CD8-positive, alpha-beta memory T cell (primary cell): ENCODE measurements around the gene SLCO1A2. TPM values are rescaled to one million over a fixed set of nuclear protein-coding genes. Genes with fewer than 3 reads are reported as not detected.

Experiments used
- CTCF ChIA-PET: fragments of 350-600 bp; sonication (Branson Sonifier 250); formaldehyde crosslinking; loops from one replicate; lab custom pipeline; 2021; ENCODE audit warnings: antibody characterized with exemption; lab: Charles Lee
- POLR2A ChIA-PET: fragments of 350-600 bp; sonication (Branson Sonifier 250); formaldehyde crosslinking; loops from one replicate; lab custom pipeline; 2021; ENCODE audit warnings: antibody characterized with exemption; lab: Charles Lee
- DNase-seq, 5 donors: peaks; one replicate each; pipeline versions ENCODE4 v3.0.0 to v3.0.0-alpha.2; 2020 to 2022; ENCODE audit warnings: mixed read lengths in 1 of 5
- H3K27ac ChIP-seq: one replicate; pipeline ENCODE4 v1.7.0; 2013; ENCODE audit warnings: low read depth, mild to moderate bottlenecking, low read length, moderate library complexity
- H3K27me3 ChIP-seq: 2 replicates; pipeline ENCODE4 v1.7.0; 2013; ENCODE audit warnings: low read length, mild to moderate bottlenecking; ENCODE audit not compliant: insufficient read depth, poor library complexity, severe bottlenecking
- H3K36me3 ChIP-seq: 2 replicates; pipeline ENCODE4 v1.7.0; 2013; ENCODE audit warnings: mild to moderate bottlenecking, low read length, moderate library complexity; ENCODE audit not compliant: insufficient read depth
- H3K4me1 ChIP-seq: 2 replicates; pipeline ENCODE4 v1.7.0; 2013; ENCODE audit warnings: mild to moderate bottlenecking, low read length, moderate library complexity; ENCODE audit not compliant: insufficient read depth
- H3K4me3 ChIP-seq: 2 replicates; pipeline ENCODE4 v1.7.0; 2013; ENCODE audit warnings: mild to moderate bottlenecking, low read length
- H3K9me3 ChIP-seq: 2 replicates; pipeline ENCODE4 v1.7.0; 2013; ENCODE audit warnings: mild to moderate bottlenecking, low read length
- H3K27ac Mint-ChIP-seq, 8 donors: one replicate each; pipeline ENCODE4 v1.8.0; 2020 to 2021; ENCODE audit warnings: mixed read lengths in 8 of 8, mild to moderate bottlenecking in 6 of 8, inconsistent platforms in 3 of 8, moderate library complexity in 3 of 8
- H3K27me3 Mint-ChIP-seq, 2 donors: one replicate each; pipeline ENCODE4 v1.8.0; 2020 to 2021; ENCODE audit warnings: mixed read lengths in 2 of 2, mild to moderate bottlenecking in 1 of 2, moderate library complexity in 1 of 2
- H3K36me3 Mint-ChIP-seq, 3 donors: one replicate each; pipeline ENCODE4 v1.8.0; 2020 to 2021; ENCODE audit warnings: mixed read lengths in 3 of 3, inconsistent platforms in 1 of 3, mild to moderate bottlenecking in 1 of 3
- H3K4me1 Mint-ChIP-seq, 3 donors: one replicate each; pipeline ENCODE4 v1.8.0; 2020 to 2021; ENCODE audit warnings: mixed read lengths in 3 of 3, inconsistent platforms in 1 of 3, mild to moderate bottlenecking in 1 of 3
- H3K4me3 Mint-ChIP-seq, 7 donors: one replicate each; pipeline ENCODE4 v1.8.0; 2020 to 2021; ENCODE audit warnings: mixed read lengths in 7 of 7, mild to moderate bottlenecking in 6 of 7, moderate library complexity in 4 of 7, inconsistent platforms in 2 of 7
- H3K9me3 Mint-ChIP-seq, 5 donors: one replicate each; pipeline ENCODE4 v1.8.0; 2020 to 2022; ENCODE audit warnings: mixed read lengths in 5 of 5, mild to moderate bottlenecking in 3 of 5, moderate library complexity in 2 of 5, inconsistent platforms in 1 of 5
- polyA plus RNA-seq: library from polyadenylated mRNA; unstranded; fragments of 300-500 nt; fragmentation: Illumina TruSeq; gene quantifications from one replicate; pipeline ENCODE4 v1.2.3, GENCODE V29; 2021
- total RNA-seq, 2 experiments: library from RNA; stranded (reverse); gene quantifications; one replicate each; pipeline ENCODE4 v1.2.3, GENCODE V29; 2021

The SLCO1A2 gene
- total and polyA plus RNA-seq, 3 experiments from 2014 or later, result 0.07 TPM; not detected in 2

GRCh38 chr12:21354641-21355040 is 19.9 kb upstream of the SLCO1A2 start:
- POLR2A ChIA-PET, result no interaction called here

GRCh38 chr12:21353948-21354347 is 19.2 kb upstream of the SLCO1A2 start:
- Mint-ChIP-seq H3K36me3 (no peaks in the 10 kb centered on the region), H3K27ac (no peak overlapping the region), H3K9me3 (no peaks in the 10 kb centered on the region), H3K4me1 (peaks cover 0 to 5% (median 0%) of the 10 kb centered on the region in 3 donors), H3K27me3 (peaks cover 9 to 41% of the 10 kb centered on the region in 2 donors), H3K4me3 (no peak overlapping the region)
- Histone ChIP-seq H3K4me3 (no peak overlapping the region), H3K27ac (no peak overlapping the region), H3K9me3 (no peaks in the 10 kb centered on the region), H3K27me3 (no peaks in the 10 kb centered on the region), H3K4me1 (no peaks in the 10 kb centered on the region), H3K36me3 (no peaks in the 10 kb centered on the region)
- no peak for DNase-seq
- POLR2A ChIA-PET, result no interaction called here
- CTCF ChIA-PET, result no interaction called here

More at GRCh38 chr12:21354641-21355040, 19.9 kb upstream of the SLCO1A2 start:
- H3K27ac ChIP-seq, result no peak overlapping the region
- Mint-ChIP-seq H3K4me3 (no peak overlapping the region), H3K4me1 (peaks cover 0 to 5% (median 0%) of the 10 kb centered on the region in 3 donors), H3K27me3 (peaks cover 8 to 35% of the 10 kb centered on the region in 2 donors), H3K36me3 (no peaks in the 10 kb centered on the region), H3K27ac (no peak overlapping the region), H3K9me3 (peaks cover 0 to 1% (median 0%) of the 10 kb centered on the region in 5 donors)
- H3K4me3 ChIP-seq, result no peak overlapping the region
- H3K36me3 ChIP-seq, result no peaks in the 10 kb centered on the region
- DNase-seq, result no peak
- CTCF ChIA-PET, result no interaction called here
- H3K27me3 ChIP-seq, result no peaks in the 10 kb centered on the region
- H3K4me1 ChIP-seq, result no peaks in the 10 kb centered on the region
- H3K9me3 ChIP-seq, result no peaks in the 10 kb centered on the region

GRCh38 chr12:21353487-21353886 is 18.8 kb upstream of the SLCO1A2 start:
- H3K9me3 ChIP-seq, result no peaks in the 10 kb centered on the region
- H3K4me1 ChIP-seq, result no peaks in the 10 kb centered on the region
- ChIA-PET CTCF (no interaction called here), POLR2A (no interaction called here)
- H3K36me3 ChIP-seq, result no peaks in the 10 kb centered on the region
- H3K27me3 ChIP-seq, result no peaks in the 10 kb centered on the region
- peaks cover 9 to 45% of the 10 kb centered on the region in 2 donors for H3K27me3 Mint-ChIP-seq
- H3K4me3 ChIP-seq, result no peak overlapping the region
- H3K36me3 Mint-ChIP-seq, result no peaks in the 10 kb centered on the region
- H3K4me3 Mint-ChIP-seq, result no peak overlapping the region
- DNase-seq, result no peak
- no peaks in the 10 kb centered on the region for H3K9me3 Mint-ChIP-seq
- H3K4me1 Mint-ChIP-seq, result peaks cover 0 to 5% (median 0%) of the 10 kb centered on the region in 3 donors
- H3K27ac Mint-ChIP-seq, result no peak overlapping the region
- H3K27ac ChIP-seq, result no peak overlapping the region

DNA sequence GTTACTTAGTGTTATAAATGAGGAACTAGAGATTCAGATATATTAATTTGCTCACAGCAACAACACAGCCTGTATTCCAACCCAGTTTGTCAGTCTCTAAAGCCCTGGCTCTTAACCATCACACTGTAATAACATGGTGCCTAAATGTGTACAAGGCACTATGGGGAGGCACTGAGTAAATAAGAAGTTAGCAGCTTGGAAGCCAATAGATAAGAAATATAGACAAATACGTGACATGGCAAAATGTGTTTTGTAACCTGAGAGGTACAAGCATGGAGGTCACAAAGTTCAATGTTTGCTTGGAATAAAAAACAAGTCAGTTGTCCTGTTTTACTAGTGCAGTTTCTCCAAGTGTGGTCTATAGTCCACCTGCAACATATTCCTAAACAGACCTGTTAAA is 16.3 kb upstream of the SLCO1A2 start:
- H3K27me3 Mint-ChIP-seq, result peaks cover 11 to 52% of the 10 kb centered on the region in 2 donors
- H3K36me3 Mint-ChIP-seq, result no peaks in the 10 kb centered on the region

GRCh38 chr12:21346542-21347205 is 12.0 kb upstream of the SLCO1A2 start:
- Histone ChIP-seq H3K36me3 (no peaks in the 10 kb centered on the region), H3K27ac (no peak overlapping the region), H3K9me3 (no peaks in the 10 kb centered on the region), H3K4me1 (no peaks in the 10 kb centered on the region), H3K27me3 (no peaks in the 10 kb centered on the region), H3K4me3 (no peak overlapping the region)
- Mint-ChIP-seq H3K9me3 (no peaks in the 10 kb centered on the region), H3K4me3 (no peak overlapping the region), H3K27me3 (peaks cover 10 to 32% of the 10 kb centered on the region in 2 donors), H3K27ac (no peak overlapping the region), H3K4me1 (no peaks in the 10 kb centered on the region), H3K36me3 (no peaks in the 10 kb centered on the region)
- DNase-seq, result no peak
- ChIA-PET POLR2A (no interaction called here), CTCF (no interaction called here)

More for the DNA sequence above, 16.3 kb upstream of the SLCO1A2 start:
- Histone ChIP-seq H3K4me3 (no peak overlapping the region), H3K9me3 (no peaks in the 10 kb centered on the region), H3K27ac (no peak overlapping the region), H3K27me3 (no peaks in the 10 kb centered on the region), H3K4me1 (no peaks in the 10 kb centered on the region), H3K36me3 (no peaks in the 10 kb centered on the region)
- Mint-ChIP-seq H3K9me3 (no peaks in the 10 kb centered on the region), H3K4me3 (no peak overlapping the region), H3K27ac (no peak overlapping the region), H3K4me1 (peaks cover 0 to 5% (median 0%) of the 10 kb centered on the region in 3 donors)
- POLR2A ChIA-PET, result no interaction called here
- CTCF ChIA-PET, result no interaction called here
- no peak for DNase-seq

DNA sequence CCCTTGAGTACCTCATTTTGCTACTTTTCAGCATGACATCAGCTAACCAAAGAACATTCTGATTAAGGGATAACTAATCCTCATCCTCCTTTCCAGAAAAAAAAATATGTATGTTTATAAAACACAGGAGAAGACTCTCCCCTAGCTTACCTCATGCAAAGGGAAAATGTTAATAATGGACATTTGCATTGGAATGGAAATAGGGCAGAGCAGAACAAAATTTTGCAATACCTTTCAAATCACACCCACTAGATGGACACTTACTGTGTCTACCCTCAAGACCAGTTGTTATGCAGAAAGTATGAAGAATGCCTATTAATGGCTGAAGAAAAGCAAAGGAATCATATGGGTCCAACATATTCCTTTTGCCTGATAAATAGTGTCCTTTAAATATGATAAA is 8.9 kb upstream of the SLCO1A2 start:
- POLR2A ChIA-PET, result no interaction called here
- no peaks in the 10 kb centered on the region for H3K4me1 ChIP-seq
- Mint-ChIP-seq H3K4me3 (no peak overlapping the region), H3K27me3 (peaks cover 5 to 32% of the 10 kb centered on the region in 2 donors), H3K27ac (no peak overlapping the region), H3K4me1 (peaks cover 0 to 3% (median 0%) of the 10 kb centered on the region in 3 donors), H3K36me3 (no peaks in the 10 kb centered on the region), H3K9me3 (no peaks in the 10 kb centered on the region)
- no peak for DNase-seq
- H3K27ac ChIP-seq, result no peak overlapping the region
- no peaks in the 10 kb centered on the region for H3K9me3 ChIP-seq
- CTCF ChIA-PET, result no interaction called here
- H3K27me3 ChIP-seq, result no peaks in the 10 kb centered on the region
- H3K4me3 ChIP-seq, result no peak overlapping the region
- no peaks in the 10 kb centered on the region for H3K36me3 ChIP-seq

DNA sequence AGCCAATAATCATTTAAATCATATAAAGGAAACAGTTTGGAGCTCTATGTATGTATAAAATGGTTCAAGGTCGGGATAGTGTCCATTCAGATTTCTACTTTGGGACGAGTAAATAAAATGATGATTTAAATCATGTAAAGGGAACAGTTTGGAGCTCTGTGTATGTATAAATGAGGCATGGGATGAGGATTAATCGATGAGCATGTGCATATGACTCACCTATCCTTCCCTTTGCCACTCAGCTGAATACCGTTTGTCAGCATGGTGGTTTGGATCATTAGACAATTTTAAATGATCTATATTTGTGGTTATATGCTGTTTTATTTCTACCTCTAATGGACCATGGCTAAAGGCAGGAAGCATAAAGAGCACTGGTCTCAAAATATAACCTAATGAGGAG is 7.1 kb upstream of the SLCO1A2 start:
- H3K4me1 ChIP-seq, result no peaks in the 10 kb centered on the region
- no peak overlapping the region for H3K4me3 ChIP-seq
- Mint-ChIP-seq H3K4me1 (peaks cover 0 to 3% (median 0%) of the 10 kb centered on the region in 3 donors), H3K27me3 (peaks cover 3 to 32% of the 10 kb centered on the region in 2 donors), H3K4me3 (no peak overlapping the region), H3K36me3 (no peaks in the 10 kb centered on the region), H3K27ac (no peak overlapping the region), H3K9me3 (no peaks in the 10 kb centered on the region)
- CTCF ChIA-PET, result no interaction called here
- no peaks in the 10 kb centered on the region for H3K9me3 ChIP-seq
- H3K27me3 ChIP-seq, result no peaks in the 10 kb centered on the region
- no peak overlapping the region for H3K27ac ChIP-seq
- DNase-seq, result no peak
- POLR2A ChIA-PET, result no interaction called here
- no peaks in the 10 kb centered on the region for H3K36me3 ChIP-seq

GRCh38 chr12:21340403-21340802 is 5.7 kb upstream of the SLCO1A2 start:
- no peak overlapping the region for H3K27ac ChIP-seq
- H3K27me3 ChIP-seq, result no peaks in the 10 kb centered on the region
- no peaks in the 10 kb centered on the region for H3K36me3 ChIP-seq
- DNase-seq, result no peak
- H3K36me3 Mint-ChIP-seq, result no peaks in the 10 kb centered on the region
- H3K27me3 Mint-ChIP-seq, result peaks cover 3 to 26% of the 10 kb centered on the region in 2 donors
- no peak overlapping the region for H3K4me3 ChIP-seq
- ChIA-PET CTCF (no interaction called here), POLR2A (no interaction called here)
- no peaks in the 10 kb centered on the region for H3K9me3 ChIP-seq
- no peaks in the 10 kb centered on the region for H3K4me1 ChIP-seq
- H3K27ac Mint-ChIP-seq, result no peak overlapping the region
- H3K4me3 Mint-ChIP-seq, result no peak overlapping the region
- peaks cover 0 to 3% (median 0%) of the 10 kb centered on the region in 3 donors for H3K4me1 Mint-ChIP-seq
- no peaks in the 10 kb centered on the region for H3K9me3 Mint-ChIP-seq
